WI38 (cell line): ENCODE data around the gene AKT2.
"Not testable (repeated sequence)": the region's sequence is repeated elsewhere in the genome, so short reads cannot be mapped to it uniquely, and the experiment has no call there.

ENCODE experiments used
- H3K4me3 ChIP-seq: 2 replicates; pipeline ENCODE4 v1.5.1; 2011; ENCODE audit warnings: low read depth, mild to moderate bottlenecking, control low read depth, low read length
- TF ChIP-seq, protein P1 (sequence below): IDR thresholded peaks from 2 replicates; pipeline ENCODE4 v1.5.1; 2012; ENCODE audit warnings: low read depth, mild to moderate bottlenecking, control low read depth, low read length

AKT2 gene

GRCh38 chr19:40223135-40223822 is 61.9 kb downstream of the AKT2 start:
- TF ChIP-seq, protein P1, sequence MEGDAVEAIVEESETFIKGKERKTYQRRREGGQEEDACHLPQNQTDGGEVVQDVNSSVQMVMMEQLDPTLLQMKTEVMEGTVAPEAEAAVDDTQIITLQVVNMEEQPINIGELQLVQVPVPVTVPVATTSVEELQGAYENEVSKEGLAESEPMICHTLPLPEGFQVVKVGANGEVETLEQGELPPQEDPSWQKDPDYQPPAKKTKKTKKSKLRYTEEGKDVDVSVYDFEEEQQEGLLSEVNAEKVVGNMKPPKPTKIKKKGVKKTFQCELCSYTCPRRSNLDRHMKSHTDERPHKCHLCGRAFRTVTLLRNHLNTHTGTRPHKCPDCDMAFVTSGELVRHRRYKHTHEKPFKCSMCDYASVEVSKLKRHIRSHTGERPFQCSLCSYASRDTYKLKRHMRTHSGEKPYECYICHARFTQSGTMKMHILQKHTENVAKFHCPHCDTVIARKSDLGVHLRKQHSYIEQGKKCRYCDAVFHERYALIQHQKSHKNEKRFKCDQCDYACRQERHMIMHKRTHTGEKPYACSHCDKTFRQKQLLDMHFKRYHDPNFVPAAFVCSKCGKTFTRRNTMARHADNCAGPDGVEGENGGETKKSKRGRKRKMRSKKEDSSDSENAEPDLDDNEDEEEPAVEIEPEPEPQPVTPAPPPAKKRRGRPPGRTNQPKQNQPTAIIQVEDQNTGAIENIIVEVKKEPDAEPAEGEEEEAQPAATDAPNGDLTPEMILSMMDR = no peak
- no peak overlapping the region for H3K4me3 ChIP-seq

DNA sequence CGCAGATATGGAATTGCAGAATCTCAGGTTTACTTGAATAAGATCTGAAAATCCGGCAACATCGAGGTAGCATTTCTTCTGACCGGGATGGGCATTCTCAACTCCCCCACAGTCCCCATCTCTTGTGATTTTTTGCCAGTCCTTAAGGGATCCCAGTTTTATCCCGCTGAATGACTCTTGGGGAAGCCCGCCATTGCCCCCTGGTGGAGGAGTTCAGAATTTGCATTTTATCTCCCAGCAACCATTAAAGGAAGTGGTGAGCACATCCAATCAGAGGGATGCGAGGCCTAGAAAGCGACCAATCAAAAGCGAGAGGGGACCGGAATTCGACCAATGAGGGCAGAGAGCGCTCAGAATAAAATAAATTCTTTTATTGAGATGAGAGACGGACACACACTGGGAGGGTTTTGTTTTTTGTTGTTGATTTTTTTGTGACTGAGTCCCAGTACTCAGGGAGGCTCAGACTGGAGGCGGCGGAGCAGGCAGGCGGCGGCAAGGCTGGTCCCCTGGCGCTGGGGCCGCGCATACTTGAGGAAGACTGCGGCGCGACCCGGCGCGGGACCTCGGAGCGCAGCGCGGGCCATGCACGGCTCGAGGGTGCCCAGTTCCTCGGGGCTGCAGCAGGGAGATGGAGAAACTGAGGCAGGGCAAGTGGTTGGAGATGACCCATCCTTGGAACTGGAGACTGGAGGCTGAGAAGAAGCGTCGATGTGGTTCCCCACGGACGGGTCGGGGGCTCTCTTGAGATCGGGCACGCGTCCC is 63.1 kb downstream of the AKT2 start:
- TF ChIP-seq, protein P1 = peak; percentile 77
- no peak overlapping the region for H3K4me3 ChIP-seq

DNA sequence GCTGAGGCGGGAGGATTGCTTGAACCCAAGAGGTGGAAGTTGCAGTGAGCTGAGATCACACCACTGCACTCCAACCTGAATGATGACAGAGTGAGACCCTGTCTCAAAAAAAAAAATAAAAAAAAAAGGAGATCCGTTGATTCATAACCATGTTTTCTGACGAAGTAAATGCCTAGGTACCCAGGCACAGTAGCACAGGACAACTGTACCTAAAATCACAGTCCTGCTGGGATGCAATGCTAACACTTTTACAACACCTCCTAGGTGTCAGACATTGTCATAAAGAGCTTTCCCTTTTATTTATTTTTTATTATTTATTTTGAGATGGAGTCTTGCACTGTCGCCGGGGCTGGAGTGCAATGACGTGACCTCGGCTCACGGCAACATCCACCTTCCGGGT is 64.5 kb downstream of the AKT2 start:
- TF ChIP-seq, protein P1 = no peak
- no peak overlapping the region for H3K4me3 ChIP-seq

DNA sequence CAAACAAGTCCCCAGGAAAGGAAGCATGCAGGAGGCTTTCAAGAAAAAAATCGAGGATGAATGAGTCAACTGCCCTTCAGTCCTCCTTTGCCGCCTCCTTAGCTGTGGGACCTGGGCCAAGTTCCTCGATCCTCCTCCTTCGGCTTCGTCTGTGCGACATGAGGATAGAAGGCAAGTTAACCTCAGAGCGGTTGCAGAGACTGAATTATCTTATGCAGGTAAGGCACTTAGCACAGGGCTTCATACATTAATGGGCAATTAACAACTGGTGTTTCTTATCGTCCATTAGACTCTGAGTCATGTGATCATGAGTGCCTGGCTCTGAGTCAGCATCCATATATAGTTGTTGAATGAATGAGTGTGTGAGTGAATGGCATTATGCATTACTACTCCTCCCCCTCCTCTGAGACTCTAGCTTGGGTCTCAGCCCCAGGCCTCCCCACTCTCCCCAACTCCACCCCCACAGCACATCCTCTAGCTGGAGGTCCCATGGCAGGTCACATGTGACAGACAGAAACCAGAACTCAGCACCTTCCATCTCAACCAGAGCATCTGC is 65.3 kb downstream of the AKT2 start:
- H3K4me3 ChIP-seq = peak overlapping the region; percentile 20; the same call in 1 of the 2 replicates
- TF ChIP-seq, protein P1 = no peak

GRCh38 chr19:40219029-40219428 is 66.1 kb downstream of the AKT2 start:
- H3K4me3 ChIP-seq = not testable (repeated sequence)

- TF ChIP-seq, protein P1 = no peak
- H3K4me3 ChIP-seq = no peak within 1 kb of the TSS
Measured at GRCh38 chr19:40217934-40218890, 66.9 kb downstream of the AKT2 start, which contains the start of gene TTC9B. TTC9B (minus strand) TSS chr19:40218384; CDS start chr19:40218381, 3 bp downstream.
